GM23338 (cell line): ENCODE results near the gene CDC6. TPM values are rescaled to one million over a fixed set of nuclear protein-coding genes. Genes with fewer than 3 reads are reported as not detected.

Experiments used
- ATAC-seq: fragments of 200-7000 bp; cut with Tn5 transposase; 3 replicates; pipeline ENCODE4 v1.9.1; 2020
- DNase-seq: peaks from one replicate; pipeline ENCODE4 v3.0.0-alpha.2; 2015; ENCODE audit warnings: low spot score
- H2AFZ ChIP-seq: fragments of 200-600 bp; sonication (generic); 2 replicates; pipeline ENCODE4 v1.8.0; 2016; ENCODE audit warnings: antibody characterized with exemption, mild to moderate bottlenecking, moderate library complexity
- H3F3A ChIP-seq: fragments of 200-600 bp; sonication (generic); replicated peaks from 2 replicates; pipeline ENCODE4 v1.8.0; 2017; ENCODE audit warnings: antibody characterized with exemption, mixed run types, low read depth
- H3K27ac ChIP-seq: fragments of 200-600 bp; sonication (generic); 2 replicates; pipeline ENCODE4 v1.6.1; 2016; ENCODE audit warnings: low read depth
- H3K27me3 ChIP-seq: fragments of 200-600 bp; sonication (generic); 2 replicates; pipeline ENCODE4 v1.8.0; 2016; ENCODE audit warnings: mild to moderate bottlenecking, mixed run types, moderate library complexity; ENCODE audit not compliant: insufficient read depth
- H3K36me3 ChIP-seq: fragments of 200-600 bp; sonication (generic); 2 replicates; pipeline ENCODE4 v1.8.0; 2016; ENCODE audit warnings: mild to moderate bottlenecking; ENCODE audit not compliant: insufficient read depth
- H3K4me1 ChIP-seq: fragments of 200-600 bp; sonication (generic); 2 replicates; pipeline ENCODE4 v1.8.0; 2016; ENCODE audit warnings: mild to moderate bottlenecking, moderate library complexity; ENCODE audit not compliant: insufficient read depth
- H3K4me2 ChIP-seq: fragments of 200-600 bp; sonication (generic); 2 replicates; pipeline ENCODE4 v1.7.1; 2017; ENCODE audit warnings: mixed run types
- H3K4me3 ChIP-seq: fragments of 200-600 bp; sonication (generic); 2 replicates; pipeline ENCODE4 v1.6.1; 2016; ENCODE audit warnings: mixed run types
- H3K79me2 ChIP-seq: fragments of 200-600 bp; sonication (generic); replicated peaks from 2 replicates; pipeline ENCODE4 v1.8.0; 2017; ENCODE audit warnings: mild to moderate bottlenecking; ENCODE audit not compliant: insufficient read depth
- H3K9me2 ChIP-seq: fragments of 200-600 bp; sonication (generic); 2 replicates; pipeline ENCODE4 v1.8.0; 2017; ENCODE audit not compliant: insufficient read depth
- H4K20me1 ChIP-seq: fragments of 200-600 bp; sonication (generic); replicated peaks from 2 replicates; pipeline ENCODE4 v1.8.0; 2017; ENCODE audit warnings: mild to moderate bottlenecking; ENCODE audit not compliant: insufficient read depth
- H3K27ac Mint-ChIP-seq: 2 replicates; pipeline ENCODE4 v1.8.0; 2020; ENCODE audit warnings: inconsistent platforms, mild to moderate bottlenecking, moderate library complexity, mixed read lengths
- H3K27me3 Mint-ChIP-seq: 3 replicates; pipeline ENCODE4 v1.8.0; 2022; ENCODE audit warnings: low read depth, mild to moderate bottlenecking, moderate library complexity, mixed read lengths, inconsistent platforms; ENCODE audit not compliant: insufficient read depth, poor library complexity
- H3K36me3 Mint-ChIP-seq: 3 replicates; pipeline ENCODE4 v1.8.0; 2021; ENCODE audit warnings: low read depth, mild to moderate bottlenecking, inconsistent platforms, moderate library complexity, mixed read lengths
- H3K4me1 Mint-ChIP-seq: 3 replicates; pipeline ENCODE4 v1.8.0; 2020; ENCODE audit warnings: mild to moderate bottlenecking, inconsistent platforms, mixed read lengths
- H3K4me3 Mint-ChIP-seq: 3 replicates; pipeline ENCODE4 v1.8.0; 2021; ENCODE audit warnings: moderate library complexity, mild to moderate bottlenecking, inconsistent platforms, mixed read lengths
- H3K9me3 Mint-ChIP-seq: 3 replicates; pipeline ENCODE4 v1.8.0; 2020; ENCODE audit warnings: moderate library complexity, mild to moderate bottlenecking, inconsistent platforms, mixed read lengths
- CREB1 ChIP-seq: fragments of 250-450 bp; sonication (Bioruptor Pico); IDR thresholded peaks from 2 replicates; pipeline ENCODE4 v1.5.0; 2020; ENCODE audit warnings: low read depth, mild to moderate bottlenecking, moderate library complexity
- EZH2 ChIP-seq: fragments of 200-600 bp; sonication (generic); IDR thresholded peaks from one replicate; pipeline ENCODE4 v1.8.0; 2017; ENCODE audit warnings: antibody characterized with exemption, mild to moderate bottlenecking, low read depth; ENCODE audit not compliant: unreplicated experiment
- JUNB ChIP-seq: IDR thresholded peaks from one replicate; pipeline ENCODE4 v1.6.1; 2016; ENCODE audit warnings: antibody characterized with exemption; ENCODE audit not compliant: unreplicated experiment
- NANOG ChIP-seq: IDR thresholded peaks from 2 replicates; pipeline ENCODE4 v1.6.1; 2016; ENCODE audit warnings: antibody characterized with exemption, borderline replicate concordance
- STAT1 ChIP-seq: IDR thresholded peaks from one replicate; pipeline ENCODE4 v1.6.1; 2016; ENCODE audit warnings: antibody characterized with exemption; ENCODE audit not compliant: unreplicated experiment
- ZNF114 ChIP-seq: fragments of 250-450 bp; sonication (Bioruptor Pico); IDR thresholded peaks from 2 replicates; pipeline ENCODE4 v1.5.0; 2020; ENCODE audit warnings: mild to moderate bottlenecking, moderate library complexity
- ZNF462 ChIP-seq: fragments of 250-450 bp; sonication (Bioruptor Pico); IDR thresholded peaks from 2 replicates; pipeline ENCODE4 v1.5.0; 2020; ENCODE audit warnings: mild to moderate bottlenecking, moderate library complexity
- polyA plus RNA-seq: library from polyadenylated mRNA; unstranded; fragments of >200 nt; fragmentation: Nextera tagmentation; extraction: Ambion mirVana; gene quantifications from 2 replicates; pipeline ENCODE4 v1.2.1, GENCODE V29; 2016
- total RNA-seq: library from RNA; depleted of rRNA; stranded (reverse); fragments of >200 nt; shearing (Covaris generic); gene quantifications from 2 replicates; pipeline ENCODE4 v1.2.3, GENCODE V29; 2014
- TF ChIP-seq, protein P1 (sequence below): IDR thresholded peaks from one replicate; pipeline ENCODE4 v1.6.1; 2018; ENCODE audit warnings: antibody characterized with exemption; ENCODE audit not compliant: unreplicated experiment
- TF ChIP-seq, protein P2 (sequence below): IDR thresholded peaks from 2 replicates; pipeline ENCODE4 v1.6.1; 2016; ENCODE audit warnings: antibody characterized with exemption
- TF ChIP-seq, protein P3 (sequence below), 2 experiments: fragments of 200-600 bp in 1 of 2; sonication (generic) in 1 of 2; conservative IDR thresholded peaks; 2 replicates each; pipeline versions ENCODE4 v1.5.1 to v1.6.1; 2016 to 2017; ENCODE audit warnings: antibody characterized with exemption in 2 of 2, low read depth in 2 of 2, mild to moderate bottlenecking in 2 of 2, moderate library complexity in 1 of 2

Gene CDC6
- total and polyA plus RNA-seq, 2 experiments from 2014 or later = 46.2 to 79.9 TPM

DNA sequence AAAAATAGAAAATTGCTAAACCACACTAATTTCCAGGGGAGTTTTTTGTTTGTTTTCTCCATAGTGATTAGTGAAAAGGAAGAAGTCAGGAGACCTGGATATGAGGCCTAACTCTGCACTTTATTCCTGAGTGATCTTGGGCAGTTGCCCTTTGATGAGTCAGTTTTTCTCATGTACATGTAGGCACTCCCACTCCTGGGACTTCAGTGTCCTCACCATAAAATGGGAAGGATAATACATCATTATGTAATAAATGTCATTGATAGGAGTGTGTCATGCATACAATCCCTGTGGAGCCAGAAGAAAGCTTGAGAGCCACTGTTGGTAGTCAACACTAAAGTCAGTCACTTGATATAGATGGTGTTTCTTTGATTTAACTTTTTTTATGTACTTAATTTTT is 36.1 kb upstream of the CDC6 start (continued):
- TF ChIP-seq ZNF462 (CRISPR knock-in tag) (no peak), STAT1 (no peak), CREB1 (CRISPR knock-in tag) (no peak), ZNF114 (no peak), EZH2 (no peak)
- TF ChIP-seq, protein P1, sequence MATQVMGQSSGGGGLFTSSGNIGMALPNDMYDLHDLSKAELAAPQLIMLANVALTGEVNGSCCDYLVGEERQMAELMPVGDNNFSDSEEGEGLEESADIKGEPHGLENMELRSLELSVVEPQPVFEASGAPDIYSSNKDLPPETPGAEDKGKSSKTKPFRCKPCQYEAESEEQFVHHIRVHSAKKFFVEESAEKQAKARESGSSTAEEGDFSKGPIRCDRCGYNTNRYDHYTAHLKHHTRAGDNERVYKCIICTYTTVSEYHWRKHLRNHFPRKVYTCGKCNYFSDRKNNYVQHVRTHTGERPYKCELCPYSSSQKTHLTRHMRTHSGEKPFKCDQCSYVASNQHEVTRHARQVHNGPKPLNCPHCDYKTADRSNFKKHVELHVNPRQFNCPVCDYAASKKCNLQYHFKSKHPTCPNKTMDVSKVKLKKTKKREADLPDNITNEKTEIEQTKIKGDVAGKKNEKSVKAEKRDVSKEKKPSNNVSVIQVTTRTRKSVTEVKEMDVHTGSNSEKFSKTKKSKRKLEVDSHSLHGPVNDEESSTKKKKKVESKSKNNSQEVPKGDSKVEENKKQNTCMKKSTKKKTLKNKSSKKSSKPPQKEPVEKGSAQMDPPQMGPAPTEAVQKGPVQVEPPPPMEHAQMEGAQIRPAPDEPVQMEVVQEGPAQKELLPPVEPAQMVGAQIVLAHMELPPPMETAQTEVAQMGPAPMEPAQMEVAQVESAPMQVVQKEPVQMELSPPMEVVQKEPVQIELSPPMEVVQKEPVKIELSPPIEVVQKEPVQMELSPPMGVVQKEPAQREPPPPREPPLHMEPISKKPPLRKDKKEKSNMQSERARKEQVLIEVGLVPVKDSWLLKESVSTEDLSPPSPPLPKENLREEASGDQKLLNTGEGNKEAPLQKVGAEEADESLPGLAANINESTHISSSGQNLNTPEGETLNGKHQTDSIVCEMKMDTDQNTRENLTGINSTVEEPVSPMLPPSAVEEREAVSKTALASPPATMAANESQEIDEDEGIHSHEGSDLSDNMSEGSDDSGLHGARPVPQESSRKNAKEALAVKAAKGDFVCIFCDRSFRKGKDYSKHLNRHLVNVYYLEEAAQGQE = no peak

DNA sequence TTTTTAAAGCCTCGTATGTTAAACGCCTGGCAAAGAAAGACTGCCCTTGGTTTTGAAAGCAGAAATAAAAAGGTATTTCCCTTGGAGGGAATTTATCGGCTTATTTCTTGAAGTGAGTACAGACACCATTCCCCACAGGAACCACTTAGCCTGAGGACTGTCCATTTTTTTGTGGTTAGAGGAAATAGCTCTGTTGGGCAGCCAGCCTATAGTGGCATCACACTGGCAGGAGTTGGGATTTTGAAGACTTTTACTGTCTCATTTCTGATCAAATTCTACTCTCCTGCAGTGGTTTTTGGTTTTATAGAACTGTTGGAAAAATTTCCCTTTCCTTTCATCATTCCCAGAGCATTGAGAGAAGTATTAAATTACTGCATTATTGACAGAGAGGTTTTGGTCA is 34.1 kb upstream of the CDC6 start:
- DNase-seq (no peak), ATAC-seq (no peak)
- no peak overlapping the region for H3K4me2 ChIP-seq
- H3K9me2 ChIP-seq = no peaks in the 10 kb centered on the region
- H2AFZ ChIP-seq = no peak overlapping the region
- H3F3A ChIP-seq = no peaks in the 10 kb centered on the region
- H3K4me1 ChIP-seq = no peaks in the 10 kb centered on the region
- peaks cover 44% of the 10 kb centered on the region for H3K79me2 ChIP-seq
- Mint-ChIP-seq H3K4me1 (no peaks in the 10 kb centered on the region), H3K36me3 (peaks cover 13% of the 10 kb centered on the region; the same call in 2 of the 3 replicates), H3K4me3 (no peak overlapping the region), H3K9me3 (no peaks in the 10 kb centered on the region), H3K27ac (no peak overlapping the region), H3K27me3 (peaks cover 2% of the 10 kb centered on the region)
- H3K27me3 ChIP-seq = no peaks in the 10 kb centered on the region
- H4K20me1 ChIP-seq = no peaks in the 10 kb centered on the region; the same call in none of the 2 replicates
- H3K4me3 ChIP-seq = no peak overlapping the region
- no peak overlapping the region; the same call in 1 of the 2 replicates for H3K27ac ChIP-seq
- no peaks in the 10 kb centered on the region for H3K36me3 ChIP-seq
- TF ChIP-seq, protein P2, sequence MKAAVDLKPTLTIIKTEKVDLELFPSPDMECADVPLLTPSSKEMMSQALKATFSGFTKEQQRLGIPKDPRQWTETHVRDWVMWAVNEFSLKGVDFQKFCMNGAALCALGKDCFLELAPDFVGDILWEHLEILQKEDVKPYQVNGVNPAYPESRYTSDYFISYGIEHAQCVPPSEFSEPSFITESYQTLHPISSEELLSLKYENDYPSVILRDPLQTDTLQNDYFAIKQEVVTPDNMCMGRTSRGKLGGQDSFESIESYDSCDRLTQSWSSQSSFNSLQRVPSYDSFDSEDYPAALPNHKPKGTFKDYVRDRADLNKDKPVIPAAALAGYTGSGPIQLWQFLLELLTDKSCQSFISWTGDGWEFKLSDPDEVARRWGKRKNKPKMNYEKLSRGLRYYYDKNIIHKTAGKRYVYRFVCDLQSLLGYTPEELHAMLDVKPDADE = no peak
- TF ChIP-seq, protein P3, sequence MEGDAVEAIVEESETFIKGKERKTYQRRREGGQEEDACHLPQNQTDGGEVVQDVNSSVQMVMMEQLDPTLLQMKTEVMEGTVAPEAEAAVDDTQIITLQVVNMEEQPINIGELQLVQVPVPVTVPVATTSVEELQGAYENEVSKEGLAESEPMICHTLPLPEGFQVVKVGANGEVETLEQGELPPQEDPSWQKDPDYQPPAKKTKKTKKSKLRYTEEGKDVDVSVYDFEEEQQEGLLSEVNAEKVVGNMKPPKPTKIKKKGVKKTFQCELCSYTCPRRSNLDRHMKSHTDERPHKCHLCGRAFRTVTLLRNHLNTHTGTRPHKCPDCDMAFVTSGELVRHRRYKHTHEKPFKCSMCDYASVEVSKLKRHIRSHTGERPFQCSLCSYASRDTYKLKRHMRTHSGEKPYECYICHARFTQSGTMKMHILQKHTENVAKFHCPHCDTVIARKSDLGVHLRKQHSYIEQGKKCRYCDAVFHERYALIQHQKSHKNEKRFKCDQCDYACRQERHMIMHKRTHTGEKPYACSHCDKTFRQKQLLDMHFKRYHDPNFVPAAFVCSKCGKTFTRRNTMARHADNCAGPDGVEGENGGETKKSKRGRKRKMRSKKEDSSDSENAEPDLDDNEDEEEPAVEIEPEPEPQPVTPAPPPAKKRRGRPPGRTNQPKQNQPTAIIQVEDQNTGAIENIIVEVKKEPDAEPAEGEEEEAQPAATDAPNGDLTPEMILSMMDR (conservative IDR thresholded peaks at IDR 0.05; ENCODE audit: low read depth in 2 of 2) = no peak
- TF ChIP-seq NANOG (no peak), JUNB (no peak), STAT1 (no peak)
